WTC11 (cell line): ENCODE results near the gene KRT72. TPM values are rescaled to one million over a fixed set of nuclear protein-coding genes. Genes with fewer than 3 reads are reported as not detected.

Source experiments
- ATAC-seq: fragments of 200-7000 bp; cut with Tn5 transposase; 2 replicates; pipeline ENCODE4 v1.10.0; 2021; ENCODE audit warnings: mild to moderate bottlenecking, moderate library complexity
- CTCF ChIA-PET: fragments of 300-600 bp; sonication (Branson Sonifier 250); formaldehyde crosslinking; loops from one replicate; lab custom pipeline; 2021; ENCODE audit warnings: antibody characterized with exemption; lab: Charles Lee
- POLR2A ChIA-PET: fragments of 350-600 bp; sonication (Branson Sonifier 250); formaldehyde crosslinking; loops from one replicate; lab custom pipeline; 2021; ENCODE audit warnings: antibody characterized with exemption; lab: Charles Lee
- DNase-seq: peaks from one replicate; pipeline ENCODE4 v3.0.0; 2021; ENCODE audit warnings: low spot score
- H3K27ac Mint-ChIP-seq: 2 replicates; pipeline ENCODE4 v1.8.0; 2021; ENCODE audit warnings: mixed read lengths
- H3K27me3 Mint-ChIP-seq: 2 replicates; pipeline ENCODE4 v1.8.0; 2021; ENCODE audit warnings: low read depth, mild to moderate bottlenecking, moderate library complexity, mixed read lengths
- H3K36me3 Mint-ChIP-seq: 2 replicates; pipeline ENCODE4 v1.8.0; 2021; ENCODE audit warnings: mixed read lengths
- H3K4me1 Mint-ChIP-seq: 2 replicates; pipeline ENCODE4 v1.8.0; 2022; ENCODE audit warnings: mixed read lengths
- H3K4me3 Mint-ChIP-seq: 2 replicates; pipeline ENCODE4 v1.8.0; 2021; ENCODE audit warnings: mild to moderate bottlenecking, moderate library complexity, mixed read lengths
- H3K9me3 Mint-ChIP-seq: 2 replicates; pipeline ENCODE4 v1.8.0; 2021; ENCODE audit warnings: mixed read lengths
- JAZF1 ChIP-seq: fragments of 250-450 bp; sonication (Bioruptor Pico); IDR thresholded peaks from 2 replicates; pipeline ENCODE4 v1.9.0; 2021; ENCODE audit warnings: moderate library complexity, mild to moderate bottlenecking, inconsistent platforms
- SP1 ChIP-seq: sonication (generic); formaldehyde crosslinking; conservative IDR thresholded peaks from 2 replicates; pipeline ENCODE4 v1.8.1; 2022; ENCODE audit warnings: missing genetic modification reagents
- ZNF219 ChIP-seq: sonication (generic); formaldehyde crosslinking; IDR thresholded peaks from 2 replicates; pipeline ENCODE4 v1.8.0; 2023; ENCODE audit warnings: missing genetic modification reagents, mild to moderate bottlenecking, borderline replicate concordance
- ZNF317 ChIP-seq: sonication (generic); formaldehyde crosslinking; IDR thresholded peaks from 2 replicates; pipeline ENCODE4 v1.8.1; 2023; ENCODE audit warnings: low read depth, mild to moderate bottlenecking, moderate library complexity, missing genetic modification reagents, borderline replicate concordance
- ZNF396 ChIP-seq: fragments of 250-450 bp; sonication (Bioruptor Pico); IDR thresholded peaks from 2 replicates; pipeline ENCODE4 v1.8.0; 2021; ENCODE audit warnings: mild to moderate bottlenecking, moderate library complexity, borderline replicate concordance
- total RNA-seq: library from RNA; stranded (reverse); gene quantifications from 3 replicates; pipeline ENCODE4 v1.2.3, GENCODE V29; 2021
- TF ChIP-seq, protein P1 (sequence below): fragments of 250-450 bp; sonication (Bioruptor Pico); IDR thresholded peaks from 2 replicates; pipeline ENCODE4 v1.9.0; 2021; ENCODE audit warnings: mild to moderate bottlenecking, borderline replicate concordance
- TF ChIP-seq, protein P2 (sequence below): fragments of 250-450 bp; sonication (Bioruptor Pico); conservative IDR thresholded peaks from 2 replicates; pipeline ENCODE4 v1.9.0; 2021; ENCODE audit warnings: mild to moderate bottlenecking
- TF ChIP-seq, protein P3 (sequence below): sonication (generic); formaldehyde crosslinking; IDR thresholded peaks from 2 replicates; pipeline ENCODE4 v1.8.1; 2022; ENCODE audit warnings: mild to moderate bottlenecking, moderate library complexity, missing genetic modification reagents
- TF ChIP-seq, protein P4 (sequence below): sonication (generic); formaldehyde crosslinking; IDR thresholded peaks from 2 replicates; pipeline ENCODE4 v1.8.0; 2023; ENCODE audit warnings: mild to moderate bottlenecking, missing genetic modification reagents
- TF ChIP-seq, protein P5 (sequence below): sonication (generic); formaldehyde crosslinking; IDR thresholded peaks from 2 replicates; pipeline ENCODE4 v1.8.0; 2022; ENCODE audit warnings: mild to moderate bottlenecking, missing genetic modification reagents
- TF ChIP-seq, protein P6 (sequence below): sonication (generic); formaldehyde crosslinking; IDR thresholded peaks from 2 replicates; pipeline ENCODE4 v1.8.0; 2022; ENCODE audit warnings: mild to moderate bottlenecking, missing genetic modification reagents

KRT72 gene
- total RNA-seq, 1 experiment from 2014 or later, result not detected

DNA sequence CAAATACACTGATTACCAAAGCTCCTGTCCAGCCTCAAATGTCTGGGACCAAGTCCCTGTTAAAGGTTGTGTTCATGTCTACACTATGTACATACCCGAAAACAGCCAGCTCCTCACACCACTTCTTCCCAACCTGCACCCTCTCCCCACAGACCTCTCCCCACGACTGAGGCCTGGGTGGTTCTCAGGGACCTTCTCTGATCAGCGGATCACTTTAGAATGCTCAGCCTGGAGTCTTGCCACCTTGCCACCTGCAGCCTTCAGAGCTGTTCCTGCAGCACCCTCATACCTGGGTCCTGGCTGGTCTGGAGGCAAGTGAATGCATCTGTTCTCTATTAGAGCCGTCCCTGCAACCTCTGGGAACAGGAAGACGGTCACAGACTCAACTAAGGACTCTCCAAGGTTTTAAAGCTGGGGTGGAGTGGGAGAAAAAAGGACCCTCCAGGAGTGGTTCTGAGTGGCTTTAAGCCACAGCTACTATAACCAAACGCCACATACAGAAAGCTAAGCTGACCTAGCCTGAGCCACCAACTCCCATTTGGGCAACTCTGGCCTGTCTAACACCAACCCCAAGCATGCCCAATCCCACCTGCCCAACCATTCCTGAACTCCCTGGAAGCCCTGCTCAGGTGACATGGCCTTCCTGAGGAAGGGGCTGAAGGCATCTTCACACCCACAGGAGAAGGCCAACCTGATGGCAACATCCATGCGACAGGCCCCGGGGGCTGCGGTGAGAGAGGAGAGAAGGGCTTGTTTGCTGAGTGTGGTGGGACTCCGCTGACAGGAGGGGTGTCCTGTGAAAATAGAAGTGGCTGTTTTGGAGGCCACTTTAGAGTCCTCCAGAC is 42.2 kb upstream of the KRT72 start:
- TF ChIP-seq, protein P1, sequence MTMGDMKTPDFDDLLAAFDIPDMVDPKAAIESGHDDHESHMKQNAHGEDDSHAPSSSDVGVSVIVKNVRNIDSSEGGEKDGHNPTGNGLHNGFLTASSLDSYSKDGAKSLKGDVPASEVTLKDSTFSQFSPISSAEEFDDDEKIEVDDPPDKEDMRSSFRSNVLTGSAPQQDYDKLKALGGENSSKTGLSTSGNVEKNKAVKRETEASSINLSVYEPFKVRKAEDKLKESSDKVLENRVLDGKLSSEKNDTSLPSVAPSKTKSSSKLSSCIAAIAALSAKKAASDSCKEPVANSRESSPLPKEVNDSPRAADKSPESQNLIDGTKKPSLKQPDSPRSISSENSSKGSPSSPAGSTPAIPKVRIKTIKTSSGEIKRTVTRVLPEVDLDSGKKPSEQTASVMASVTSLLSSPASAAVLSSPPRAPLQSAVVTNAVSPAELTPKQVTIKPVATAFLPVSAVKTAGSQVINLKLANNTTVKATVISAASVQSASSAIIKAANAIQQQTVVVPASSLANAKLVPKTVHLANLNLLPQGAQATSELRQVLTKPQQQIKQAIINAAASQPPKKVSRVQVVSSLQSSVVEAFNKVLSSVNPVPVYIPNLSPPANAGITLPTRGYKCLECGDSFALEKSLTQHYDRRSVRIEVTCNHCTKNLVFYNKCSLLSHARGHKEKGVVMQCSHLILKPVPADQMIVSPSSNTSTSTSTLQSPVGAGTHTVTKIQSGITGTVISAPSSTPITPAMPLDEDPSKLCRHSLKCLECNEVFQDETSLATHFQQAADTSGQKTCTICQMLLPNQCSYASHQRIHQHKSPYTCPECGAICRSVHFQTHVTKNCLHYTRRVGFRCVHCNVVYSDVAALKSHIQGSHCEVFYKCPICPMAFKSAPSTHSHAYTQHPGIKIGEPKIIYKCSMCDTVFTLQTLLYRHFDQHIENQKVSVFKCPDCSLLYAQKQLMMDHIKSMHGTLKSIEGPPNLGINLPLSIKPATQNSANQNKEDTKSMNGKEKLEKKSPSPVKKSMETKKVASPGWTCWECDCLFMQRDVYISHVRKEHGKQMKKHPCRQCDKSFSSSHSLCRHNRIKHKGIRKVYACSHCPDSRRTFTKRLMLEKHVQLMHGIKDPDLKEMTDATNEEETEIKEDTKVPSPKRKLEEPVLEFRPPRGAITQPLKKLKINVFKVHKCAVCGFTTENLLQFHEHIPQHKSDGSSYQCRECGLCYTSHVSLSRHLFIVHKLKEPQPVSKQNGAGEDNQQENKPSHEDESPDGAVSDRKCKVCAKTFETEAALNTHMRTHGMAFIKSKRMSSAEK, result no peak
- Mint-ChIP-seq H3K9me3 (no peaks in the 10 kb centered on the region), H3K27ac (no peak overlapping the region), H3K4me3 (no peak overlapping the region), H3K36me3 (no peaks in the 10 kb centered on the region), H3K27me3 (no peaks in the 10 kb centered on the region; the same call in 1 of the 2 replicates), H3K4me1 (no peaks in the 10 kb centered on the region)
- DNase-seq, result no peak
- POLR2A ChIA-PET, result no interaction called here
- no peak for ATAC-seq
- CTCF ChIA-PET, result interaction anchor here (1.8 to 2.1 kb wide), 2 partner anchors 222 to 236 kb away, joined by 5 to 8 read pairs; no protein-coding TSS in a partner anchor

DNA sequence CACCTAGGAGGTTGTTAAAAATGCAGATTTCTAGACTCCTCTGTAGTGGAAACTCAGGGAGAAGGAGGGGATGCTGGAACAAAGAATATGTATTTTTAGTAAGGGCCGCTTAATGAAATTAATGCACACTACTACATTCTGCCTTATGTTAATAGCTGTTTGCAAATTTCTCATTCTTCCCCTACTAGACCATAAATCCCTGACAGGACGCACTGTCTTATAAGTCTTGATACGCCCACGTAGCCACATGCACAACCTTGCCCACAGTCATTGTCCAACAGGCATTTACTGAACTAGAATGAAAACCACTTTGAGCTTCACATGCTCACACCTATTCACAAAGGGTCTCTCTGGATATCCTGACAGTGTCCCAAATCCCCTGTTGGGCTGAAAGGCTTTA is 40.2 kb upstream of the KRT72 start:
- ChIA-PET POLR2A (no interaction called here), CTCF (interaction anchor here (1.1 to 2.1 kb wide), 5 partner anchors 8 to 269 kb away, joined by 3 to 8 read pairs (median 6); no protein-coding TSS in a partner anchor)
- no peak overlapping the region for H3K4me3 Mint-ChIP-seq
- ATAC-seq, result no peak
- TF ChIP-seq JAZF1 (no peak), ZNF219 (CRISPR knock-in tag) (no peak), SP1 (CRISPR knock-in tag) (no peak), ZNF396 (CRISPR knock-in tag) (no peak), ZNF317 (no peak)
- TF ChIP-seq, protein P2, sequence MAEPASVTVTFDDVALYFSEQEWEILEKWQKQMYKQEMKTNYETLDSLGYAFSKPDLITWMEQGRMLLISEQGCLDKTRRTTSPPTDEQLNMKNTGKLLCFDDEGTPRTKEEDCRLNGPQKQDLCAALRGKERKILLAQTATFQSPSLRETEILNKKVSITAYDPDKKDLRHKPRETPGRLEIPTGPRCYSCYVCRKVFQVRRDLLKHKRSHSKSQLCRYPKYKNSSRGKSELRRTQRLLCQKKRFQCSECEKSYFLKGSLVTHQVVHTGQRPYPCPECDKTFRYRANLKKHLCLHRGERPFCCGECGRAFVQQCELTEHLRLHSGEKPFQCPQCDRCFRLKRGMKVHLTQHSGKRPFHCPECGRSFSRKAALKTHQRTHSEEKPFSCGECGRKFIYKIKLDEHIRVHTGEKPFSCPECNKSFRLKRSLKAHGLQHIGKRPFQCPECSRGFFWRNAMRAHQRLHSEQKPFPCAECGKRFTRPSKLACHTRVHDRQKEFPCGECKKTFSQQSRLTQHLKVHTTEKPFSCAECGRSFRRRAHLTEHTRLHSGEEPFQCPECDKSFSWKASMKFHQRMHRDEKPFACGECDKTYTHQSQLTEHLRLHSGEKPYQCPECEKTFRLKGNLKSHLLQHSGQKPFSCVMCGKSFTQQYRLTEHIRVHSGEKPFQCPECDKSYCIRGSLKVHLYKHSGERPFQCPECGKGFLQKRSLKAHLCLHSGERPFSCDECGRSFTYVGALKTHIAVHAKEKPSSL, result no peak
- TF ChIP-seq, protein P3, sequence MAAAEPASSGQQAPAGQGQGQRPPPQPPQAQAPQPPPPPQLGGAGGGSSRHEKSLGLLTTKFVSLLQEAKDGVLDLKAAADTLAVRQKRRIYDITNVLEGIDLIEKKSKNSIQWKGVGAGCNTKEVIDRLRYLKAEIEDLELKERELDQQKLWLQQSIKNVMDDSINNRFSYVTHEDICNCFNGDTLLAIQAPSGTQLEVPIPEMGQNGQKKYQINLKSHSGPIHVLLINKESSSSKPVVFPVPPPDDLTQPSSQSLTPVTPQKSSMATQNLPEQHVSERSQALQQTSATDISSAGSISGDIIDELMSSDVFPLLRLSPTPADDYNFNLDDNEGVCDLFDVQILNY (CRISPR knock-in tag), result no peak
- TF ChIP-seq, protein P4, sequence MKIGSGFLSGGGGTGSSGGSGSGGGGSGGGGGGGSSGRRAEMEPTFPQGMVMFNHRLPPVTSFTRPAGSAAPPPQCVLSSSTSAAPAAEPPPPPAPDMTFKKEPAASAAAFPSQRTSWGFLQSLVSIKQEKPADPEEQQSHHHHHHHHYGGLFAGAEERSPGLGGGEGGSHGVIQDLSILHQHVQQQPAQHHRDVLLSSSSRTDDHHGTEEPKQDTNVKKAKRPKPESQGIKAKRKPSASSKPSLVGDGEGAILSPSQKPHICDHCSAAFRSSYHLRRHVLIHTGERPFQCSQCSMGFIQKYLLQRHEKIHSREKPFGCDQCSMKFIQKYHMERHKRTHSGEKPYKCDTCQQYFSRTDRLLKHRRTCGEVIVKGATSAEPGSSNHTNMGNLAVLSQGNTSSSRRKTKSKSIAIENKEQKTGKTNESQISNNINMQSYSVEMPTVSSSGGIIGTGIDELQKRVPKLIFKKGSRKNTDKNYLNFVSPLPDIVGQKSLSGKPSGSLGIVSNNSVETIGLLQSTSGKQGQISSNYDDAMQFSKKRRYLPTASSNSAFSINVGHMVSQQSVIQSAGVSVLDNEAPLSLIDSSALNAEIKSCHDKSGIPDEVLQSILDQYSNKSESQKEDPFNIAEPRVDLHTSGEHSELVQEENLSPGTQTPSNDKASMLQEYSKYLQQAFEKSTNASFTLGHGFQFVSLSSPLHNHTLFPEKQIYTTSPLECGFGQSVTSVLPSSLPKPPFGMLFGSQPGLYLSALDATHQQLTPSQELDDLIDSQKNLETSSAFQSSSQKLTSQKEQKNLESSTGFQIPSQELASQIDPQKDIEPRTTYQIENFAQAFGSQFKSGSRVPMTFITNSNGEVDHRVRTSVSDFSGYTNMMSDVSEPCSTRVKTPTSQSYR (CRISPR knock-in tag), result no peak
- TF ChIP-seq, protein P5, sequence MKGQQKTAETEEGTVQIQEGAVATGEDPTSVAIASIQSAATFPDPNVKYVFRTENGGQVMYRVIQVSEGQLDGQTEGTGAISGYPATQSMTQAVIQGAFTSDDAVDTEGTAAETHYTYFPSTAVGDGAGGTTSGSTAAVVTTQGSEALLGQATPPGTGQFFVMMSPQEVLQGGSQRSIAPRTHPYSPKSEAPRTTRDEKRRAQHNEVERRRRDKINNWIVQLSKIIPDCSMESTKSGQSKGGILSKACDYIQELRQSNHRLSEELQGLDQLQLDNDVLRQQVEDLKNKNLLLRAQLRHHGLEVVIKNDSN, result no peak
- TF ChIP-seq, protein P6, sequence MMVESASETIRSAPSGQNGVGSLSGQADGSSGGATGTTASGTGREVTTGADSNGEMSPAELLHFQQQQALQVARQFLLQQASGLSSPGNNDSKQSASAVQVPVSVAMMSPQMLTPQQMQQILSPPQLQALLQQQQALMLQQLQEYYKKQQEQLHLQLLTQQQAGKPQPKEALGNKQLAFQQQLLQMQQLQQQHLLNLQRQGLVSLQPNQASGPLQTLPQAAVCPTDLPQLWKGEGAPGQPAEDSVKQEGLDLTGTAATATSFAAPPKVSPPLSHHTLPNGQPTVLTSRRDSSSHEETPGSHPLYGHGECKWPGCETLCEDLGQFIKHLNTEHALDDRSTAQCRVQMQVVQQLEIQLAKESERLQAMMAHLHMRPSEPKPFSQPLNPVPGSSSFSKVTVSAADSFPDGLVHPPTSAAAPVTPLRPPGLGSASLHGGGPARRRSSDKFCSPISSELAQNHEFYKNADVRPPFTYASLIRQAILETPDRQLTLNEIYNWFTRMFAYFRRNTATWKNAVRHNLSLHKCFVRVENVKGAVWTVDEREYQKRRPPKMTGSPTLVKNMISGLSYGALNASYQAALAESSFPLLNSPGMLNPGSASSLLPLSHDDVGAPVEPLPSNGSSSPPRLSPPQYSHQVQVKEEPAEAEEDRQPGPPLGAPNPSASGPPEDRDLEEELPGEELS, result no peak
- TF ChIP-seq, all 79 proteins: peak for 0
- H3K36me3 Mint-ChIP-seq, result no peaks in the 10 kb centered on the region
- H3K9me3 Mint-ChIP-seq, result no peaks in the 10 kb centered on the region
- DNase-seq, result no peak
- H3K27ac Mint-ChIP-seq, result no peak overlapping the region
- no peaks in the 10 kb centered on the region; the same call in 1 of the 2 replicates for H3K27me3 Mint-ChIP-seq
- no peaks in the 10 kb centered on the region for H3K4me1 Mint-ChIP-seq
